ENCODE data around the gene SKAP2. TPM values are rescaled to one million over a fixed set of nuclear protein-coding genes. Genes with fewer than 3 reads are reported as not detected.

SKAP2 gene
- total RNA-seq, 1 experiment from 2014 or later = 30.7 TPM

DNA sequence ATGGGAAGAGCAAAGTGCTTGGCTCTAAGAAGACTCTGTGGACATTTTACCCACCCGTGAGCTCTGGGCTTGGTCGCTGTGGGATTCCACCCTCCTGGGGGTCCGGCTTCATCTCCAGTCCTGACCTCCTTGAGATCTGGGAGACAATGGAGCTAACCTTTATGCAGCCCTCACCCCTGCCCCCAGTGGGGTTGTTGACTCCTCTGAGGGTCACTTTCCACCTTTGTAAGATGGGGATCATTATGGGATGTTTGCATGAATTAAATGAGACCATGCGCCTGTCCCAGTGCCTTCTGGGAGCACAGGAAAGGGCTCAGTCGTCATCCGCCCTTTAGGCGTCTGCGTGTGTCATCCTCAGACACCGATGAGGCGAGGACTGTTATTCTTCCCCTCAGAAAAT lies 237.2 kb downstream of the SKAP2 start:
- no peak for DNase-seq (ENCODE audit: low read depth, low spot score)
- intact Hi-C loops (cut with micrococcal nuclease) = no loop called here
- Histone ChIP-seq H3K9me3 (ENCODE audit: control insufficient read depth in 1 of 2, insufficient read depth in 1 of 2, low read depth in 1 of 2, low read length in 2 of 2) (no peaks in the 10 kb centered on the region), H3K36me3 (ENCODE audit: control insufficient read depth in 1 of 2, insufficient read depth in 2 of 2, low read length in 2 of 2) (no peaks in the 10 kb centered on the region), H3K4me2 (ENCODE audit: low read length) (no peak overlapping the region), H2AFZ (ENCODE audit: low read depth, low read length, poor library complexity, severe bottlenecking) (no peak overlapping the region), H3K27me3 (ENCODE audit: insufficient read depth, low read length) (no peaks in the 10 kb centered on the region), H3K4me3 (replicated peaks in 1 of 2; ENCODE audit: low read depth in 1 of 2, low read length in 2 of 2) (no peak overlapping the region), H3K27ac (ENCODE audit: low read depth, low read length) (no peak overlapping the region), H3K9me2 (ENCODE audit: insufficient read depth) (no peaks in the 10 kb centered on the region), H4K20me1 (ENCODE audit: insufficient read depth) (no peaks in the 10 kb centered on the region), H3K79me2 (ENCODE audit: insufficient read depth, low read length) (no peaks in the 10 kb centered on the region), H3K4me1 (ENCODE audit: control insufficient read depth in 1 of 2, insufficient read depth in 2 of 2, low read length in 2 of 2) (no peaks in the 10 kb centered on the region), H3K9ac (ENCODE audit: low read length) (no peak overlapping the region)
- POLR2A ChIA-PET = no interaction called here
- CTCF ChIA-PET = no interaction called here
- no TSS peak for BruUV-seq (replicated peaks)
- ATAC-seq = no peak
- RAD21 ChIA-PET (ENCODE audit: low non-redundant PET in 1 of 2, low total read pairs in 2 of 2, uncharacterized antibody in 2 of 2, unreplicated experiment in 2 of 2) = no interaction called here
- no peak for TF ChIP-seq CEBPB (IDR thresholded peaks at IDR 0.05; ENCODE audit: low read depth)
- TF ChIP-seq ELF1 (IDR thresholded peaks at IDR 0.05; ENCODE audit: borderline replicate concordance, low read depth) = no peak
- TF ChIP-seq SP1 (IDR thresholded peaks at IDR 0.05; ENCODE audit: low read depth) = no peak
- no peak for TF ChIP-seq TCF7L2 (IDR thresholded peaks at IDR 0.05; ENCODE audit: borderline replicate concordance, extremely low read depth, insufficient read depth, insufficient read length)
- no peak for TF ChIP-seq RAD21 (IDR thresholded peaks at IDR 0.05; ENCODE audit: low read depth)
- TF ChIP-seq POLR2AphosphoS5 (IDR thresholded peaks at IDR 0.05; ENCODE audit: low read depth, low read length) = no peak
- TF ChIP-seq, protein P1, sequence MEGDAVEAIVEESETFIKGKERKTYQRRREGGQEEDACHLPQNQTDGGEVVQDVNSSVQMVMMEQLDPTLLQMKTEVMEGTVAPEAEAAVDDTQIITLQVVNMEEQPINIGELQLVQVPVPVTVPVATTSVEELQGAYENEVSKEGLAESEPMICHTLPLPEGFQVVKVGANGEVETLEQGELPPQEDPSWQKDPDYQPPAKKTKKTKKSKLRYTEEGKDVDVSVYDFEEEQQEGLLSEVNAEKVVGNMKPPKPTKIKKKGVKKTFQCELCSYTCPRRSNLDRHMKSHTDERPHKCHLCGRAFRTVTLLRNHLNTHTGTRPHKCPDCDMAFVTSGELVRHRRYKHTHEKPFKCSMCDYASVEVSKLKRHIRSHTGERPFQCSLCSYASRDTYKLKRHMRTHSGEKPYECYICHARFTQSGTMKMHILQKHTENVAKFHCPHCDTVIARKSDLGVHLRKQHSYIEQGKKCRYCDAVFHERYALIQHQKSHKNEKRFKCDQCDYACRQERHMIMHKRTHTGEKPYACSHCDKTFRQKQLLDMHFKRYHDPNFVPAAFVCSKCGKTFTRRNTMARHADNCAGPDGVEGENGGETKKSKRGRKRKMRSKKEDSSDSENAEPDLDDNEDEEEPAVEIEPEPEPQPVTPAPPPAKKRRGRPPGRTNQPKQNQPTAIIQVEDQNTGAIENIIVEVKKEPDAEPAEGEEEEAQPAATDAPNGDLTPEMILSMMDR (IDR thresholded peaks at IDR 0.05 in 2 of 3, conservative IDR thresholded peaks at IDR 0.05 in 1 of 3; ENCODE audit: borderline replicate concordance in 1 of 3, insufficient read depth in 1 of 3, low read depth in 2 of 3, low read length in 2 of 3) = no peak
- TF ChIP-seq EZH2phosphoT487 (IDR thresholded peaks at IDR 0.05; ENCODE audit: borderline replicate concordance) = no peak
- no peak for TF ChIP-seq YY1 (IDR thresholded peaks at IDR 0.05; ENCODE audit: extremely low read depth, insufficient replicate concordance, low read depth, low read length)
- no peak for TF ChIP-seq FOSL1 (IDR thresholded peaks at IDR 0.05; ENCODE audit: low read depth)
